Endothelial cell of umbilical vein (primary cell): ENCODE results near the gene MTO1. TPM values are rescaled to one million over a fixed set of nuclear protein-coding genes. Genes with fewer than 3 reads are reported as not detected.

Source experiments
- BruUV-seq: library from RNA; stranded (reverse); fragments of 400-500 nt; replicated peaks from 2 replicates; lab custom pipeline; 2021; lab: Mats Ljungman, UMichigan
- CTCF ChIA-PET: fragments of 300-600, 350-600 bp; sonication (Branson Sonifier 250); formaldehyde crosslinking; loops from one replicate; lab custom pipeline; 2021; ENCODE audit warnings: antibody characterized with exemption, inconsistent platforms; lab: Charles Lee
- POLR2A ChIA-PET: fragments of 300-600, 350-600 bp; sonication (Branson Sonifier 250); formaldehyde crosslinking; loops from one replicate; lab custom pipeline; 2021; ENCODE audit warnings: antibody characterized with exemption, inconsistent platforms; lab: Charles Lee
- DNase-seq: peaks from one replicate; pipeline ENCODE4 v3.0.0-alpha.2; 2011; ENCODE audit warnings: low read depth, low spot score
- FAIRE-seq: peaks from 2 replicates; lab custom pipeline; 2011; peaks lifted over from hg19 to GRCh38; lab: Jason Lieb, UNC
- H2AFZ ChIP-seq: 2 replicates; pipeline ENCODE4 v1.6.0; 2012; ENCODE audit warnings: low read depth, low read length, control low read depth, inconsistent platforms
- H3K27ac ChIP-seq: 2 replicates; pipeline ENCODE4 v1.5.1; 2011; ENCODE audit warnings: low read depth, mild to moderate bottlenecking, control low read depth, low read length, moderate library complexity; ENCODE audit not compliant: insufficient read depth
- H3K27me3 ChIP-seq, 2 experiments: 2 replicates each; pipeline versions ENCODE4 v1.6.0 to v1.6.1; 2011; ENCODE audit warnings: low read length in 2 of 2, mixed read lengths in 1 of 2; ENCODE audit not compliant: control insufficient read depth in 2 of 2, insufficient read depth in 2 of 2
- H3K36me3 ChIP-seq, 2 experiments: 2 replicates in 1 of 2; 3 replicates in 1 of 2; pipeline ENCODE4 v1.5.1; 2011; ENCODE audit warnings: low read length in 2 of 2, mild to moderate bottlenecking in 1 of 2, moderate library complexity in 1 of 2; ENCODE audit not compliant: control insufficient read depth in 2 of 2, insufficient read depth in 2 of 2; ENCODE audit errors: extremely low read depth in 1 of 2
- H3K4me1 ChIP-seq: 3 replicates; pipeline ENCODE4 v1.5.1; 2011; ENCODE audit warnings: mild to moderate bottlenecking, low read length; ENCODE audit not compliant: control insufficient read depth, insufficient read depth; ENCODE audit errors: extremely low read depth
- H3K4me2 ChIP-seq: 2 replicates; pipeline ENCODE4 v1.6.1; 2011; ENCODE audit warnings: low read length, control low read depth, mixed read lengths; ENCODE audit not compliant: insufficient read depth
- H3K4me3 ChIP-seq, 3 experiments: fragments of 200-600 bp in 1 of 3; sonication (generic), shearing (Covaris generic) in 1 of 3; replicated peaks in 1 of 3; 2 replicates each; pipeline ENCODE4 v1.5.1; 2011 to 2016; ENCODE audit warnings: control low read depth in 3 of 3, low read length in 3 of 3, mild to moderate bottlenecking in 2 of 3, inconsistent platforms in 1 of 3, low read depth in 1 of 3, moderate library complexity in 1 of 3; ENCODE audit not compliant: insufficient read depth in 1 of 3
- H3K79me2 ChIP-seq: 2 replicates; pipeline ENCODE4 v1.6.0; 2012; ENCODE audit warnings: low read length, inconsistent platforms; ENCODE audit not compliant: control insufficient read depth, insufficient read depth
- H3K9ac ChIP-seq: replicated peaks from 2 replicates; pipeline ENCODE3; 2011; ENCODE audit warnings: low read length, control low read depth; ENCODE audit not compliant: insufficient read depth; ENCODE audit errors: extremely low read depth
- H3K9me1 ChIP-seq: replicated peaks from 3 replicates; pipeline ENCODE4 v1.6.0; 2011; ENCODE audit warnings: mild to moderate bottlenecking, low read length; ENCODE audit not compliant: control insufficient read depth, insufficient read depth; ENCODE audit errors: extremely low read depth
- H3K9me3 ChIP-seq: replicated peaks from 2 replicates; pipeline ENCODE4 v1.5.1; 2012; ENCODE audit warnings: low read length, inconsistent platforms; ENCODE audit not compliant: control insufficient read depth, insufficient read depth
- H4K20me1 ChIP-seq: replicated peaks from 2 replicates; pipeline ENCODE3; 2011; ENCODE audit warnings: mild to moderate bottlenecking, low read length; ENCODE audit not compliant: control insufficient read depth, insufficient read depth; ENCODE audit errors: extremely low read depth
- CTCF ChIP-seq, 2 donors: IDR thresholded peaks; 1 replicate in 1 of 2; 2 replicates in 1 of 2; pipeline ENCODE4 v1.5.1; 2011; ENCODE audit warnings: low read length in 2 of 2, mild to moderate bottlenecking in 2 of 2, moderate library complexity in 2 of 2, control low read depth in 1 of 2, inconsistent platforms in 1 of 2, low read depth in 1 of 2; ENCODE audit not compliant: insufficient read depth in 1 of 2; ENCODE audit errors: extremely low read depth in 1 of 2
- EZH2 ChIP-seq: IDR thresholded peaks from 2 replicates; pipeline ENCODE4 v1.6.1; 2012; ENCODE audit warnings: borderline replicate concordance, low read depth, mild to moderate bottlenecking, moderate library complexity, low read length, inconsistent platforms; ENCODE audit not compliant: severe bottlenecking
- FOS ChIP-seq: IDR thresholded peaks from 2 replicates; pipeline ENCODE4 v1.6.1; 2011; ENCODE audit warnings: mild to moderate bottlenecking, low read length, moderate library complexity, borderline replicate concordance; ENCODE audit not compliant: insufficient read depth
- GATA2 ChIP-seq: IDR thresholded peaks from 2 replicates; pipeline ENCODE4 v1.7.0; 2011; ENCODE audit warnings: low read depth, mild to moderate bottlenecking, moderate library complexity, mixed read lengths, low read length; ENCODE audit not compliant: insufficient read length, insufficient read depth
- JUN ChIP-seq: IDR thresholded peaks from 2 replicates; pipeline ENCODE4 v1.6.1; 2011; ENCODE audit warnings: borderline replicate concordance, low read depth; ENCODE audit not compliant: insufficient read length, insufficient read depth
- MAX ChIP-seq: IDR thresholded peaks from 2 replicates; pipeline ENCODE4 v1.6.1; 2011; ENCODE audit not compliant: insufficient read depth, insufficient read length
- MYC ChIP-seq: IDR thresholded peaks from one replicate; pipeline ENCODE4 v1.6.1; 2011; ENCODE audit warnings: mild to moderate bottlenecking, low read depth, low read length
- POLR2A ChIP-seq: IDR thresholded peaks from 2 replicates; pipeline ENCODE4 v1.6.1; 2012; ENCODE audit warnings: low read depth, mild to moderate bottlenecking, control low read depth, low read length
- POLR2AphosphoS5 ChIP-seq: IDR thresholded peaks from 2 replicates; pipeline ENCODE4 v1.6.1; 2012; ENCODE audit warnings: low read depth, mild to moderate bottlenecking, control low read depth, low read length, moderate library complexity; ENCODE audit not compliant: insufficient read depth
- dilution Hi-C: fragments of 300-500 bp; cut with MboI; formaldehyde crosslinking; loops from one replicate; pipeline ENCODE4 v1.15.0; 2019; ENCODE audit warnings: low sequenced_read_pairs; ENCODE audit not compliant: extremely low pct_ligation_motif_present
- intact Hi-C: fragments of 100-400 bp; cut with micrococcal nuclease; formaldehyde crosslinking; loops from one replicate; pipeline ENCODE4 v1.10.0; 2022
- polyA plus RNA-seq, 4 experiments: library from polyadenylated mRNA; depleted of rRNA in 3 of 4; stranded (reverse) in 3 of 4; unstranded in 1 of 4; fragments of >200 nt; gene quantifications; 2 replicates each; pipeline versions ENCODE4 v1.2.1 to v1.2.3, GENCODE V29; 2011 to 2012; ENCODE audit warnings: missing spikeins in 1 of 4
- total RNA-seq: library from RNA; stranded (reverse); gene quantifications from 2 replicates; pipeline ENCODE4 v1.2.3, GENCODE V29; 2021

Gene MTO1
- total and polyA plus RNA-seq, 2 donors (not counting 3 experiments of a cell fraction or from before 2014, with no cell fraction given) = 12.6 to 24.8 TPM

GRCh38 chr6:73418081-73418741 lies 43.3 kb upstream of the MTO1 start:
- Histone ChIP-seq H4K20me1 (no peaks in the 10 kb centered on the region), H3K4me1 (peaks cover 2% of the 10 kb centered on the region), H3K27me3 (no peaks in the 10 kb centered on the region), H3K9ac (no peak overlapping the region), H3K27ac (no peak overlapping the region), H3K79me2 (no peaks in the 10 kb centered on the region), H3K9me1 (no peaks in the 10 kb centered on the region), H3K36me3 (peaks cover 0 to 2% of the 10 kb centered on the region in 2 experiments), H2AFZ (no peak overlapping the region), H3K9me3 (no peaks in the 10 kb centered on the region), H3K4me3 (no peak overlapping the region), H3K4me2 (no peak overlapping the region)
- BruUV-seq = no TSS peak
- dilution Hi-C loops (no loop called here), intact Hi-C loops (no loop called here)
- ChIA-PET CTCF (no interaction called here), POLR2A (no interaction called here)
- no peak for FAIRE-seq
- TF ChIP-seq POLR2AphosphoS5 = no peak
- TF ChIP-seq CTCF (IDR thresholded peaks at IDR 0.05; ENCODE audit: extremely low read depth in 1 of 2, insufficient read depth in 1 of 2, low read depth in 1 of 2, low read length in 2 of 2) = no peak
- TF ChIP-seq MAX = no peak
- no peak for TF ChIP-seq FOS
- TF ChIP-seq POLR2A = no peak
- TF ChIP-seq MYC = no peak
- no peak for TF ChIP-seq EZH2
- no peak for TF ChIP-seq GATA2
- TF ChIP-seq JUN = no peak
- no peak for DNase-seq
